Endometrium (tissue), 2 donors: ENCODE measurements around the gene PGAP6.
A peak's percentile ranks its signal among the peaks of the same experiment; 100 is the strongest.
"Not testable (repeated sequence)": the region's sequence is repeated elsewhere in the genome, so short reads cannot be mapped to it uniquely, and the experiment has no call there.

Source experiments
- FAIRE-seq: peaks from 2 replicates; lab custom pipeline; 2012; peaks lifted over from hg19 to GRCh38; lab: Jason Lieb, UNC
- donor health status: control.
- donor health status: control.

PGAP6 gene

DNA sequence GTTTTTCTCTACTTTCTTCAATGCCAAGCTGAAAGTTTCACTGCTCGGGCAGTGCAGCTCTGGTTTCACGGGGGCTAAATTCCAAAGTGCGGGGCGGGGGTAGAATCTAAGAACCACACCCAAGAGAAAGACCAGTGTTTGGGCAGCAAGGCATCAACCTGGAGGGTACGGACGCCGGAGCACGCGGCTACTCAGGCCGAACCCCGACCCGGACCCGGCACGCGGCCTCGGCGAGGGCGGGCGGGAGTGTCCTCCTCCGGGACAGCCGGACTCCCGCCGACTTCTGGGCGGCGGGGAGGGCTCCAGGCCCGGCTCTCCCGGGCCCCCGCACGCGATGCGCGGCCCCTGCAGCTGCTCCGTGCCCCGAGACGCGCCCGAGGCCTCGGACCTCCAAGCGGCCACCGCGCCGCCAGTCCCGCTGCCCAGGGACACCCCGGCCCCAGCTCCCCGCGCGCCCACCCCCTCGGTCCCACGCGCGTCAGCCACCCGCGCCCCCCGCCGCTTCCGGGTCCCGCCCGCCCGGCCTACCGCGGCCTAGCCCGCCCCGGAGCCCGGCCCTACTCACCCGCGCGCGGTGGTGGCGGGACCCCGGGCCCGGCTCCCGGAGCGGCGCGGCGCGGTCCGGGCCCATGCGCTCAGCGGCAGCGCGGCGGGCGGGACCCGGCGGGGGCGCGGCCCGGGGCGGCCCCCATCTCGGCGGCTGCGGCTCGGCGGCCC, 29.8 kb downstream of the PGAP6 start:
- no peak for FAIRE-seq

DNA sequence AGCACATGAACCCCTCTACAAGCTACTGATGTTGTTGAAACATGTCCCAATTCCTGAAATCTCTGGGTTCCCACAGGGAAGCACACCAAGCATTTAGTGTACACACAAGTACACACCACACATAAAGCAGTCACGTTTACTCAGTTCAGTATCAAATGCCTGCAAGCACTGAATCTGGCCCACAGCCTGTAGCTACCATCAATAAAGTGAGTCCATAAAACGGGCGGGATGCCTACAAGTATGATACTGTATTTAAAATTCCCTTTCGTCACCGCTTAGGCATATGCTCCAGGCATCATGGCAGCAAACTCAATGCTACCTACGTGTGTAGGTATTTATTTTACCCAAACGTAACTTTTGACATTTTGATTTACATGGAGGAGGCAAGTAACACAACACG, 31.6 kb downstream of the PGAP6 start:
- no peak for FAIRE-seq

DNA sequence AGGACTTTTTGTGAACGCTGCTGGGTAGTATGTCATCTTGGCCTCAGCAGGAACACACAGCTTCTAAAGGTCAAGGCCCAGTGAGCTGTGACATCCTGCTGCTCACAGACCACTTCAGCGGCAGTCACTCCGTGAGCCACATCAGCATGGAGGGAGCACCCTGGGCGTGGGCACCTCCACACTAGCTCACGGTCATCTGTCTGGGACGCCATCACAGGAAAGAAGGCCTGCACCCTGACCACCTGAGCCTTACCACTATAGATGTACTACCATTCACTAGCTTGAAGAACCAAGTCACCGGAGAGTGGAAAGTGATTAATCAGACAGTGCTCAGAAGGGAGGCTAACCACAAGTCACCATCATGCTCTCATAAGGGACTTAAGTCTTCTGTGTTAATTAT, 32.6 kb downstream of the PGAP6 start:
- FAIRE-seq: no peak

DNA sequence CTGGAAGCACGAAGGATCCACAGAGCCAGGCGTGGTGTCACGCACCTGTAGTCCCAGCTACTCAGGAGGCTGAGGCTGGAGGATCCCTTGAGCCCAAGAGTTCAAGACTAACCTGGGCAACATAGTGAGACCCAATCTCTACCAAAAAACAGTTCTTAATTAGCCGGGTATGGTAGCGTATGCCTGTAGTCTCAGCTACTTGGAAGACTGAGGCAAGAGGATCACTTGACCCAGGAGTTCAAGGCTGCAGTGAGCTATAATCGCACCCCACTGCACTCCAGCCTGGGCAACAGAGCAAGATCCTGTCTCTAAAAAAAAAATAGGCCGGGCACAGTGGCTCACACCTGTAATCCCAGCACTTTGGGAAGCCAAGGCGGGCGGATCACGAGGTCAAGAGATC, 33.3 kb downstream of the PGAP6 start:
- not testable (repeated sequence) for FAIRE-seq

DNA sequence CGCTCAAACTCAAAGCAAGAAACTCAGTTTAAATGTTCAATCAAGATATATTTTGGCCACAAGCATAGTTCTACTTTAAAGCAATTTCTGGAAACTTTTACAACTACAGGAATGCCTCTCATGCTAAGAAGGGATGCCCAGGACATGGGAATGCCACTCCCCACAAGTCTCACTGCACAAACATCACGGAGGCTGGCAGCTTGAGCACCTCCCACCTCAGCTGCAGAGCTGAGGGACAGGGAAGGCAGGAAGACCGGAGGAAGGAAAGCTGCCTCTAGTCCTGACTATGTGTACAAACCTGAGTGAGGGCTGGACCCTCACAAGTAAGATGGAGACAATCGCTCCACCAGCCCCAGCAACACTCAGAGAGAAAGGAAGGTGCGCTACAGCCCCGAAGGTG, 34.6 kb downstream of the PGAP6 start:
- no peak for FAIRE-seq

DNA sequence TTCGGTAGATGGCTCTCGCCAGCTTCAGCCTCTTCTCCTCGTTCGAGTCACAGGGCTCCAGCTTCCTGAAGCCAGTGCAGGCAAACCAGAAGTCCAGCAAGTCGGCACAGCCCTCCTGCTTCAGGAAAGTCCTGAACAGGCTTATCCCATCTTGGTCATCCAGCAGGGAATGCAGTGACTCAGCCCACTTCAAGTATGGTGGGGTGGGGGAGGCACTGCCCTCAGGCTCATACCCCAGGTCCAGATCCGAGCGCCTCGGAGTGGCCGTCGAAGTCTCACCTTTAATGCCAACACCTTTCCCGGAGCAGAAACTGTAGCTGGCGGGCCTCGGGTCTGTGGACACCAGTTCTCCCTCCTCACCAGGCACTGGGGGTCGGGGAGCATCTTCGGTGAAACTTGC, 35.2 kb downstream of the PGAP6 start:
- no peak for FAIRE-seq

DNA sequence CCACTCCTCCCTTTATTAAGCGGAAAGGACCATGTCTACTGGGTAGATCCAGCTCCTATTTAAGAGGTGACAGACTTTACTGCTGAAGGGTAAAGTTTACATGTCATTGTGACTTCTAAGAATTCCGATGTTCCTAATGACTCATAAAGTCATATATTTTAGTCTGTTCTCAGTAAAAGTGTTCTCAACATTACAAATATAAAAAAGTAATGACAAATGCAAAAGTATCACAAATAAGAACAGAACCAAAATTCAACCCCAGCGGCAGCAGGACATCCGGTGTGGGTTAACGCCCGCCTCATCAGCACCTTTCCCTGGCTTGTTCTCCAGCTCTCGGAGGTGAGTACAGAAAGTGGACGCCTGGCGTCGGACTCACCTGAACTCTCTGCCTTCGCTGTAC, 36.0 kb downstream of the PGAP6 start:
- no peak for FAIRE-seq

DNA sequence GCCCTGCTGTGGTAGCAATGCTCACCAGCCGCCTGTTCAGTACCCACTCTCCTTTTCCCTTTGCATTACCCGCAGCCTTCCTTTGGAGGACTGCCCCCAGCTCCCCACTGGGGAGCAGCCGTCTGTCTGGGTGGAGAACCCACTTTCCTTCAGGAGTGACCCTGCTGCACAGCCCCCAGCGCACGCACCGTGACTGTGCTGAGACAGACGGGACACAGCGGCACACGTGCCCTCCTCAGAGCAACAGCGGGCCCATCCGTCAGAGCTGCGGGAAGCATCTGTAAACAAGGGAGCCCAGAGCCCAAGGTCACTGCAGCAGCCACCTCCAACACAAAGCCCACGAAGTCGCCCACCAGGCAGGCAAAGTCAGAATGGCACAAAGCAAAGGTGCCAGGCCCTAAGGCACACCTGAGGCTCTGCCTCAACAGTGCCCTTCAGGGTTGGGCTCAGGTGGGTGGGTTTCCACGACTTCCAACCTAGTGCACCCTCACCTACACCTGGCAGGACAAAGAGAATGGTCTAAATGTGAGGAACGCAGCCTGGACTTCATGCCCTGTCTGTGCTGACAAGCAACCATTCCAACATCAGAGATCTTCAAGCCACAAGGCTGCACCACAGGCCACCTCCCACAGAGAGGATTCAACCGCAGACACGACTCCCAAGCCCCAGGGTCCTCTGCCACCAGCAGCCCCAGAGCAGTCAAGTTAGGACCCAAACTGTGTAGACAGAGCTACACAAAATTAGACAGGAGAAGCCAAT, 39.1 kb downstream of the PGAP6 start:
- FAIRE-seq: no peak

DNA sequence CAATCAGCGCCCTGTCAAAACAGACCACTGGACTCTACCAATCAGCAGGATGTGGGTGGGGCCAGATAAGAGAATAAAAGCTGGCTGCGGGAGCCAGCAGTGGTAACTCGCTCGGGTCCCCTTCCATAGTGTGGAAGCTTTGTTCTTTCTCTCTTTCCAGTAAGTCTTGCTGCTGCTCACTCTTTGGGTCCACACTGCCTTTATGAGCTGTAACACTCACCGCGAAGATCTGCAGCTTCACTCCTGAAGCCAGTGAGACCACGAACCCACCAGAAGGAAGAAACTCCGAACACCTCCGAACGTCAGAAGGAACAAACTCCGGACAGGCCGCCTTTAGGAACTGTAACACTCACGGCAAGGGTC, 39.8 kb downstream of the PGAP6 start:
- not testable (repeated sequence) for FAIRE-seq

DNA sequence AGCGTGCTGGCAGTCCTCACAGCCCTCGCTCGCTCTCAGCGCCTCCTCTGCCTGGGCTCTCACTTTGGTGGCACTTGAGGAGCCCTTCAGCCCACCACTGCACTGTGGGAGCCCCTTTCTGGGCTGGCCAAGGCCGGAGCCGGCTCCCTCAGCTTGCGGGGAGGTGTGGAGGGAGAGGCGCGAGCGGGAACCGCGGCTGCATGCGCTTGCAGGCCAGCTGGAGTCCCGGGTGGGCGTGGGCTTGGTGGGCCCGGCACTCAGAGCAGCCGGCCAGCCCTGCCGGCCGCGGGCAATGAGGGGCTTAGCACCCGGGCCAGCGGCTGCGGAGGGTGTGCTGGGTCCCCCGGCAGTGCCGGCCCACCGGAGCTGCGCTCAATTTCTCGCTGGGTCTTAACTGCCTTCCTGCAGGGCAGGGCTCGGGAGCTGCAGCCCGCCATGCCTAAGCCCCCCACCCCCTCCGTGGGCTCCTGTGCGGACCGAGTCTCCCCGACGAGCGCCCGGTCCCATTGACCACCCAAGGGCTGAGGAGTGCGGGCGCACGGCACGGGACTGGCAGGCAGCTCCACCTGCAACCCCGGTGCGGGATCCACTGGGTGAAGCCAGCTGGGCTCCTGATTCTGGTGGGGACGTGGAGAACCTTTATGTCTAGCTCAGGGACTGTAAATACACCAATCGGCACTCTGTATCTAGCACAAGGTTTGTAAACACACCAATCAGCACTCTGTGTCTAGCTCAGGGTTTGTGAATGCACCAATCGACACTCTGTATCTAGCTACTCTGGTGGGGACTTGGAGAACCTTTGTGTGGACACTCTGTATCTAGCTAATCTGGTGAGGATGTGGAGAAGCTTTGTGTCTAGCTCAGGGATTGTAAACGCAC, 40.4 kb downstream of the PGAP6 start:
- not testable (repeated sequence) for FAIRE-seq

DNA sequence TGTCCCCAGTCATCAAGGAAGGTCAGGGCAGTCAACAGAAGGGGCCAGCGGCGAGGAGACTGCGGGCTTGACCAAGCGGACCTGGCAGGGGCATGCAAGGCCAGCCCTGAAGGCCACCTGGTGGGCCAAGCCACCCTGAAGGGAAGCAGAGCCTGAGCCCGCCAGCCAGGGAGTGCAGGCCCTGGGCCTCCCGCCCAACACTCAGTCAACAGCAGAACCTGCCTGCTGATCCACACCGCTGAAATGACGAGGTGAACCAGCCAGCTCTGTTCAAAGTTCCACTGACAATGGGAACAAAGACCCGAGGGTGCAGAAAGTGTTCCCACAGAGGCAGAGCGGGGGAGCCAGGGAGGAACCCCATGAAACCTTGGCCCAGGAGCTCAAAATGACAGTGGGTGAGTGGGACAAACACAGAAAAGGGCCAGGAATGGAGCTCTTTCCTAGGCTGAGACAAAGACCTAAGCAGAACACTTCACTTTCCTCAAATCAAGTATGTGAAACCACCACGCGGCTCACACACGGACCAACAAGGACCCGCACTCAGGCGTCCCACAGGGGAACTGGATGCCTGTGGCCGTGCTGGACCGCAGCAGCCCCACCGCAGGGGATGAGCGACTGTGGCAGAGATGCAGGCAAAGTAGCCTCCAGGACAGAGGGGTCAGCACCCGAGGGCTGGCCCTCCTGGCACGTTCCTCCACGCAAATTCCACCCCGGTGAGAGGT, 41.2 kb downstream of the PGAP6 start:
- no peak for FAIRE-seq

DNA sequence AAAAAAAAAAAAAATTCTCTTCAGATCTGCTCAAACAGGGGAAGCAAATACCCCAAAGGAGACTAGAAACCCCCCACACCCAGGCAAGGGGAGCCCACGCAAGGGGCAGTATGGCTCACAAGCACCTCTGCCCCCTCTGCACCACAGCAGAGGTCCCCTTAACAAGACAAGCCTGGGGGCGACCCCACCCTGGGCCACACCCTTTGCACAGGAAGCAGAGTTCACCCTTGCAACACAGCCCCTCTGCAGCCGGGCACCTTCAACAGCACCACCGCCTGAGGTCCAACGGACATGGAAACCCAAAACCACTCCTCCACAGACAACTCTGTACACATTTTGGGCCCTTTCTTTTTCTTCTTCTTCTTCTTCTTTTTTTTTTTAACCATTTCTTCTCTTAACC, 42.1 kb downstream of the PGAP6 start:
- no peak for FAIRE-seq

DNA sequence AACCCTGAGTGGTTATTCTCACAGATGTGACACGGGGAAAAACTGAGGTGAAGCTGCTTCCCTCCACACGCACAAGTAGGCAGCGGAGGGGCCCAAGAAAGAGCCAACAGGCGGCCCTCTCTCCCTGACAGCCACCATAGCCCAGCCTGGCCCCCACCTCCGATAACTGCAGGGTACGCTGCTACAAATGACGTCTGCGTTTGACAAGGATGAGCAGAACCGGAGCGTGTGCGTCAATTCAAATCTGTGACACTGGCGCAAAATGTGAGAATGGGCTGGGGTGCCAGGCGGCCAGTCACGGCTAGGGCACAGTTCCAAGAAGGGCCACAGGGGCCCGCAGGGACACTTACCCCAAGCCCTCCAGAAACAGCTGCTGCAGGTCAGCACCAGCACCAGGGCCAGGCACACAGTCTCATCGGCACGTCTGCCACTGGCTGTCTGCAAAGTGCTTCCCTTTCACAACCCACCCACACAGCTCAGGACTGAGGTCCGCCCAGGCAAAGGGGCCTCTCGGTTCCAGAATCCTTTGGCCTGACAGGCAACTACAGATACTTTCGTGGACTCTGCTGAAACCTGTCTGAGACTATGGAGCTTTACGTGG, 43.7 kb downstream of the PGAP6 start:
- FAIRE-seq: no peak

DNA sequence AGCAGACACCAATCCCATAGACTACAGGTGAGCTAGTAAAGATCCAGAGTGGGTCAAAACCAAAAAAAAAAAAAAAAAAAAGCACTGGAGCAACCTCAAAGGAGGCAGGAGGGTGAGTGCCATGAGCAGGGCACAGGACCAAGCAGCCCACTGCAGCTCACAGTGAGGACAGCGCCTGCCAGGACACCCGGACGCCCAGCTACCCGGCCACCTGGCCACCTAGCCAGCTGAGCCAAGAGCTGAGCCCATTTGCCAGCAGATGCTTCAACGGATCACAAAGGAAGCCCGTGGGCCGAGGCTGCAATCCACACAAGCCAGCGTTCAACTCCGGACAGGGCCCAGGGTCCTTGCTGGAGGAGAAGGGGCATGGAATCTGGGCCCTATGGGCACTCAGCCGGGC, 44.3 kb downstream of the PGAP6 start:
- no peak for FAIRE-seq

DNA sequence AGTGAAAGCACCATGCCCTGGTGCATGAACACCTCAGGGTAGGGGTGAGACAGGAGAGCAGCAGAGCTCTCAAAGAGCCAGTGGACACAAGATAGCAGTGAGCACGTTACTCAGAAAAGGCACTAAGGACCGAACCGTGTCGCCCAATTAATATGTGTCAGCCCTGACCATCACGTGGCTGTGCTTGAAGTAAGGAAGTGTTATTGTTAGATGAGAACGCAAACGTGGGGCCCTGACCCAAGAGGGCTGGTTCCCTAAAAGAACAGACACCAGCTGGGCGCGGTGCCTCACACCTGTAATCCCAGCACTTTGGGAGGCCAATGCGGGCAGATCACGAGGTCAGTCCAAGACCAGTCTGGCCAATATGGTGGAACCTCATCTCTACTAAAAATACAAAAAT, 45.5 kb downstream of the PGAP6 start:
- no peak for FAIRE-seq

DNA sequence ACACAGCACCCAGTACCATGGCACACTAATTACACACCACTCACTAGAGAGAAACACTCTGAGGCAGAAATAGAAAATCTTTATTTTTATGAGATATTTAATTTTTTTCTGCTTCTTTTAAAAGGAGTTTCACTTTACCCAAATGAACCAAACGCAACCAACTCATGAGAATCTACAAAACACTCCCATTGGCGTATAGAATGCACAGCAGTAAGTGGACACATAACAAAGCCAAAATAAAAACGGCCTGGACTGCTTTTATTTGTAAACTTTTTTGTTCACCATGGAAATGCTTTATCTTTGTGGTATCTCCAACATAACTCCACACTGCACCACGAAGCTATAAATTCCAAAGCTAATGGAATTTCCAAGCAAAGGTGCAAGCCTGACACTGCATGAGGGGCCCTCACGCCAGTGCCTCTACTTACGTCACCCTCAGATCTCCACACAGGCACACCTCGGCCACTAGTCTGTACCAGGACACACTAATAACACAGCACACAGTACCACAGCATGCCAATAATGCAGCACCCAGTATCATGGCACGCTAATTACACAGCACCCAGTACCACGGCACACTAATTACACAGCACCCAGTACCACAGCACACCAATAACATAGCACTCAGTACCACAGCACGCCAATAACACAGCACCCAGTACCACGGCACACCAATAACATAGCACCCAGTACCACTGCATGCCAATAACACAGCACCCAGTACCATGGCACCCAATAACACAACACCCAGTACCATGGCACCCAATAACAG, 46.7 kb downstream of the PGAP6 start:
- not testable (repeated sequence) for FAIRE-seq

DNA sequence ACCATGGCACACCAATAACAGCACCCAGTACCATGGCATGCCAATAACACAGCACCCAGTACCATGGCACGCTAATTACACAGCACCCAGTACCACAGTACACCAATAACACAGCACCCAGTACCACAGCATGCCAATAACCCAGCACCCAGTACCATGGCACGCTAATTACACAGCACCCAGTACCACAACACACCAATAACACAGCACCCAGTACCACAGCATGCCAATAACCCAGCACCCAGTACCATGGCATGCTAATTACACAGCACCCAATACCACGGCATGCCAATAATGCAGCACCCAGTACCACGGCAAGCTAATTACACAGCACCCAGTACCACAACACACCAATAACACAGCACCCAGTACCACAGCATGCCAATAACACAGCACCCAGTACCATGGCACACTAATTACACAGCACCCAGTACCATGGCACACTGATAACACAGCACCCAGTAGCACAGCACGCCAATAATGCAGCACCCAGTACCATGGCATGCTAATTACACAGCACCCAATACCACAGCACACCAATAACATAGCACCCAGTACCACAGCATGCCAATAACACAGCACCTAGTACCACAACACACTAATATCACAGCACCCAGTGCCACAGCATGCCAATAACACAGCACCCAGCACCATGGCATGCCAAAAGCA, 47.5 kb downstream of the PGAP6 start:
- FAIRE-seq: not testable (repeated sequence)

DNA sequence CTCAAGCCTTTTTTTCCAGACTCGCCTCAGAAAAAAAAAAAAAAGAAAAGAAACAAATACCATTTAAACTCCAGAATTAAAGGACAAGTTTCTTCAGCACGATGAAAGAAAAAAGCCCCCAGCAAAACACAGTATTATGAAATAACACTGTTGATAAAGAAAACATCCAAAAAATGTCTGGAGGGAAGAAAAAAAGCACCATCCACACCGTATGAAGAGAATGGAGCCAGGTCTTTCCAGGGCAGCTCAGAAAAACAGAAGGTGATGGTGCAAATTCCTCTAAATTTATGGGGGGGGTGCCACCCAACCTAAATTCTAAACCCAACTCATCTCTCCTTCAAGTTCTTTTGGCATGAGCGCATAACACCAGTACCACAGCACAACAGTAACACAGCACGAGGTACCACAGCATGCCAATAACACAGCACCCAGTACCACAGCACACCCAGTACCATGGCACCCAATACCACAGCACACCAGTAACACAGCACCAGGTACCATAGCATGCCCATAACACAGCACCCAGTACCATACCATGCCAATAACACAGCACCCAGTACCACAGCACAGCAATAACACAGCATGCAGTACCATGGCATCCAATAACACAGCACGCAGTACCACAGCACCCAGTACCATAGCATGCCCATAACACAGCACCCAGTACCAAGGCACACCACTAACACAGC, 48.2 kb downstream of the PGAP6 start:
- no peak for FAIRE-seq

DNA sequence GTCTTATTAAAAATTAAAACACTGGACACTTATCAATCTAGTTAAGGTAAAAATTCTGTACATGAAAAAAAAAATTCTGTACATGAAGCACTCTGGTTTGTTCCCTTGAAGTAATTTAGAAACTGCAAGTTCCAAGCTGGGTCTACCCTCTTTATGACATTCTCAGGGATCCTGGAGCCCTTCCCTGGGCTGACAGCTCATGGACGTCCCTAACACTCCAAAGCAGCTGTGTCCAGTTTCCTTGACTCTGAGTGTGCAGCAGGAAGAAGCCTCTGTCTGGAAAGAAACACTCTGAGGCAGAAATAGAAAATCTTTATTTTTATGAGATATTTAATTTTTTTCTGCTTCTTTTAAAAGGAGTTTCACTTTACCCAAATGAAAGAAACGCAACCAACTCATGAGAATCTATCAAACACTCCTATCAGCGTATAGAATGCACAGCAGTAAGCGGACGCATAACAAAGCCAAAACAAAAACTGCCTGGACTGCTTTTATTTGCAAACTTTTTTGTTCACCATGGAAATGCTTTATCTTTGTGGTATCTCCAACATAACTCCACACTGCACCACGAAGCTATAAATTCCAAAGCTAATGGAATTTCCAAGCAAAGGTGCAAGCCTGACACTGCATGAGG, 50.5 kb downstream of the PGAP6 start:
- FAIRE-seq: peak; percentile 46
